GM21717 (cell line): Measurements from ENCODE around the gene SNX17.

Source experiments
- ATAC-seq: cut with Tn5 transposase; IDR thresholded peaks from one replicate; pipeline ENCODE4 v1.9.1; 2021; ENCODE audit warnings: mild to moderate bottlenecking, moderate library complexity; ENCODE audit not compliant: unreplicated experiment

SNX17 gene

DNA sequence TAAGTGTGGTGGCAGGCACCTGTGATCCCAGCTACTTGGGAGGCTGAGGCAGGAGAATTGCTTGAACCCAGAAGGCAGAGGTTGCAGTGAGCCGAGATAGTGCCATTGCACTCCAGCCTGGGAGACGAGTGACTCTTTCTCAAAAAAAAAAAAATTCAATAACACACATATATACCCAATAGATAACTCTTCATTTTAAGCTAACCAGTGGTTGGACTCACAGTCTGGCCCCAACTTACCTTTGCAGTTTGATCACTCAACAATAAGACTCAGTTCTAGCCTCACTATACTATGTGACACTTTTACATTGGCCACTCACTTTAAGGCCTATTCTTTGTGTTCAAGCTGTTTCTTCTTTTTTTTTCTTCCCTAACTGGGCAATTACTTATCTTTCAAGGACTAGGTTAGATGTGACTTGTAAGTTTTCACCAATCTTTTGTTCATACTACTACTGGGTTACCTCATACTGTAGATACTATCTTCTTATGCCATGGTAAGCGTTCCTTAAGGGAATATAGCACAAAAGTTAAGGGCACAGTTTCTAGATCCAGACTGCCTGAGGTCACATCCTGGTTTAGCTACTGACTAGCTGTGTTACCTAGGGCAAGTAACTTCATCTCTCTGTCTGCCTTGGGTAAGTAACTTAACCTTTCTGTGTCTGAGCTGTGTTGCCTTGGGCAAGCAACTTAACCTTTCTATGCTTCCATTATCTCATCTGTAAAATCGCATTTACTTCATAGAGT lies 7.6 kb upstream of the SNX17 start:
- ATAC-seq: no peak

DNA sequence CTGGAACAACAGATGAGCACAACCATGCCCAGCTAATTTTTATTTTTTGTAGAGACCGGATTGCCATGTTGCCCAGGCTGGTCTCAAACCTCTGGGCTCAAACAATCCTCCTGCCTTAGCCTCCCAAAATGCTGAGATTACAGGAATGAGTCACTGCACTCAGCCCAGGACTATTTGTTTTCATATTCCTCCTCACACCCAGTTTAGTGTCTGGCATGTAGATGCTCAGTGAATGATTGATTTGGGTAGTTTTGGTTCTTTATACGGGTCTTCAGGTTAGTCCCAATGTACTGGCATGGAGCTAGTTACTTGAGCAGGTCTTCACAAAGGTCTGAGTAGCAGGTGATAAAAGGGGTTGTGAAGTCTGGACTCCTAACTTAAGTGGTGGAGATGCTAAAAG lies 6.5 kb upstream of the SNX17 start:
- no peak for ATAC-seq

GRCh38 chr2:27369471-27370025 lies 868 bp upstream of the SNX17 start:
- ATAC-seq: no peak

DNA sequence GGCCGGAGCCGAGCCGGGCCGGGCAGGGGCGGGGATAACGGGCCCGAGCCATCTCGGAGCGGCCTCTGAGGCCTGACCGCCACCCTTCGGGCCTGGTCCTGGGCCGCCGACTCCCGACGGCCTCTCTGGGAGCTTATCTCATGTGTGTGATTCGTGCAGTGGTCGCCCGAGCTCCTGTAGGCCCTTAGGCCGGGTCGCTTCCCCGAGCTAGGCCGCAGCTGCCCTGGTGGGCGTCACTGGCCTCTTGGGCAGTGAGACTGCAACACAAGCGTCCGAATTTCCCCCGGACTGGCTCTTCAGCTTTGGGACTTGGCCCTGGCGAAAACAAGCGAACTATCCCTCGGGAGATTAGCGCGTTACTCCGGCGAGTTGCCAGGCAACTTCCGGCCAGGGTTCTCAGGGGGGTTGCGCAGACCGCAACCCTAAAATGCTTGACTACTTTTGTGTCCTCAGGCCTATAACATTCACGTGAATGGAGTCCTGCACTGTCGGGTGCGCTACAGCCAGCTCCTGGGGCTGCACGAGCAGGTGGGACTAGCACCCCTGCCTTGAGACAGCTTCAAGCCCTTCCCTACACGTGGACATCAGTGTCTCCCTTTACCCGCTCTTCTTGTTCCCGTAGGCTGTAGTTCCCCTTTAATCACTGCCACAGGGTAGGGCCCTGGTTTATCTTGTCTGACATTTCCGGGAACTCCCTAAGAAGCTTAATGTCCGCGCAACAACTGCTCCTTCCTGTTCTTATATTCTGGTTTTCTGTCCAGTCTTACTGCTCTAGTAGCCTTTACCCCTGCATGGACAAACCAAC lies 602 bp downstream of the SNX17 start:
- ATAC-seq: peak; percentile 29

DNA sequence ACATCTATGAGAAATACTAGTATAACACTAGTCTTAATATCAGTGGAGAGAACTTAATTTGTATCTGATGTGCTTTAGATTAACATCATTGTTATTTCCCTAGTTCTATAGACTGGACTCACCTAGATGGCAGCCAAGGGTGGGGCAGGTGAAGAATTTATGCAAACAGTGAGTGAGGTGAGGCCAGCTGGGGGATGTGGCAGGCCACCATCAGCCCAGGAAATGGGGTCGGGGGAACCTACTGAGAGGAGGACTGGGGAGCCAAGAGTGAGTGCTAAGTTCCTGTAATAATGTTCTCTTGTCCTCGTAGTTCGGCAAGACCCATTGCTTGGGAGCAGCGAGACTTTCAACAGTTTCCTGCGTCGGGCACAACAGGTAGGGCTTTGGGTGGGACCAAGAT lies 2.5 kb downstream of the SNX17 start:
- no peak for ATAC-seq

DNA sequence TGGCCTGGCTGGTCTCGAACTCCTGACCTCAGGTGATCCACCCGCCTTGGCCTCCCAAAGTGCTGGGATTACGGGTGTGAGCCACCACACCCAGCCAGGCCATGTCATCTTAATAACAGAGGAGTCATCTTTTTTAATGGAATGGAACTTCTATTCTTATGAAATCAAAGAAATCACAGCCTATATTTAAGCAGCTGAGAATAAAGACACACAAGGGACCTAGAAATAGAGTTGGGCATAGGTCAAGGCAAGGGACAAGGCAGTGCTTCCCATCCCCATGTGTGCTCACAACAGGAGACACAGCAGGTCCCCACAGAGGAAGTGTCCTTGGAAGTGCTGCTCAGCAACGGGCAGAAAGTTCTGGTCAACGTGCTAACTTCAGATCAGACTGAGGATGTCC lies 3.2 kb downstream of the SNX17 start:
- ATAC-seq: no peak

DNA sequence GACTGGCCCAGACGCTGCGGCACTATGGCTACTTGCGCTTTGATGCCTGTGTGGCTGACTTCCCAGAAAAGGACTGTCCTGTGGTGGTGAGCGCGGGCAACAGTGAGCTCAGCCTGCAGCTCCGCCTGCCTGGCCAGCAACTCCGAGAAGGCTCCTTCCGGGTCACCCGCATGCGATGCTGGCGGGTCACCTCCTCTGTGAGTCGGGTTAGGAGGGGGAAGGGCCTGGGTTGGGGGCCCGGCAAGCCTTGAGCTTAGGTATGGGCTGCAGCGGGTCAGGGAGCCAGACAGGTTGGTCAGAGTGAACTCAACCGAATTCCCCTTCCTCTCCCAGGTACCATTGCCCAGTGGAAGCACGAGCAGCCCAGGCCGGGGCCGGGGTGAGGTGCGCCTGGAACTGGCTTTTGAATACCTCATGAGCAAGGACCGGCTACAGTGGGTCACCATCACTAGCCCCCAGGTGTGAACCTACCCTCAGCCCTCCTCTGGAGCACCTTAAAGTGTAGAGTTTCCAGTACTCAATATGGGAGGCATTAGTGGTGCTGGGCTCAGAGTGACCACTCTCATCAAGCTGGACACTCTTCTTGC lies 5.2 kb downstream of the SNX17 start:
- ATAC-seq: no peak

DNA sequence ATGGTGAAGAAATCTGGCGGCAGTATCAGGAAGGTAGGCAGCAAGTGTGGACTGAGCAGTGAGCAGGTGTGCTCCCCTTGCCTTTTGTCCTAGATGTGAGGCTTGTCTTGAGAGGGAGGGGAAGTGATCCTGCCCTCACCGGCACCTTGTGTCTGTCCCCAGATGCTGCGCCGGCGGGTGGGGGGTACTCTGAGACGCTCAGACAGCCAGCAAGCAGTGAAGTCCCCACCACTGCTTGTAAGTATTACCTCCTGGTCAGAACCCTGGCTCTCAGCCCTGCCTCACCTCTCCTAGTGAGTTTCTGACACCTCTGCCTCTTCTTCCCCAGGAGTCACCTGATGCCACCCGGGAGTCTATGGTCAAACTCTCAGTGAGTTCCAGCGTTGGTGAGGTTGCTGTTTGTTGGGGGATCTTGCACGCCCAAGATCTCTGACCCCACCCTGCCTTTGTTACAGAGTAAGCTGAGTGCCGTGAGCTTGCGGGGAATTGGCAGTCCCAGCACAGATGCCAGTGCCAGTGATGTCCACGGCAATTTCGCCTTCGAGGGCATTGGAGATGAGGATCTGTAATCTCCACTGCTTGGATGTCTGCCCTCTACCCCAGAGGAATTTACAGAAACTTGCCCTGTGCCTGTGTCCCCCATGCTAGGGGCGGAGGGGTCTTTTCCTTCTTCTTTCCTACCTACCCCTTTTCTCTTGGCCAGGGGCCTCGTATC lies 5.9 kb downstream of the SNX17 start:
- ATAC-seq: no peak

GRCh38 chr2:27376866-27377617 lies 6.6 kb downstream of the SNX17 start:
- no peak for ATAC-seq

DNA sequence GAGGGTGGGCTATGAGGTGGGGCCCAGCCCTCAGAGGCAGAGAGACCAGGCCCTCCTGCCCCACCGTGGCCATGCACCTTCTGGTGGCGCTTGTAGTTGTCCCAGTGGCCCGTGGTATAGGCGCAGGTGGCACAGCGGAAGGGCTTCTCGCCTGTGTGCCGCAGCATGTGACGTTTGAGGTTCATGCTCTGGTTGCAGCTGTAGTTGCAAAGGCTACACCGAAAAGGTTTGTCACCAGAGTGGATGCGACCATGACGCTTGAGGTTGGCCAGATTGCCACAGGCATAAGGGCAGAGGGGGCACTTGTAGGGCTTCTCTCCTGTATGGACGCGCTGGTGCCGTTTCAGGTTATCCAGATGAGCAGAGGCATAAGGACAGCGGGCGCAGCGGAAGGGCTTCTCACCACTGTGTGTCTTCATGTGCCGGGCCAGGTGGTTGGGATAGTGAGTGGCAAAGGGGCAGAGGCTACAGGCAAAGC lies 7.2 kb downstream of the SNX17 start:
- no peak for ATAC-seq

- no peak for ATAC-seq
These were observed 7.8 kb downstream of the SNX17 start for GRCh38 chr2:27378096-27378808.

DNA sequence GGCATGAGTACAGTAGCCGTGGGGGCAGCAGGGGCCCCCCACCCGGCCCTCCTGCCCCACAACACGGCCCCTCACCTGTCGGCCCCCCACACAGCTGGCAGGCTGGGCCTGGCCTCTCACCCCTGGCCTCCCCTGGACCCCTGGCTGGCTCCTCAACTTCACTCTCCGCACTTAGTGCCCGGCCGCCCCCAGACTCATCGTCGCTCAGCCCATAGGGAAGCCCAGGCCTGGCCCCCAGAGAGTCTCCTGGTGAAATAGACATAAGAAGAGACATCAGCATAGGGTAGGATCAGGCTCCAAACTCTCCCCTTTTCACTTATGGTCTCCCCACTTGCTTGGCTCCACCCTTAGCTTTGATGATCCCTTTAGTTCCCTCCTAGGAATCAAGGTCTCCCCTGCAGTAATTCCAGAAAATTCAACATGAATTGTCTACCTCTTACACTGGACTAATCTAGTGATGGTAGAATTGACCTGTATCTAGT lies 8.4 kb downstream of the SNX17 start:
- no peak for ATAC-seq

DNA sequence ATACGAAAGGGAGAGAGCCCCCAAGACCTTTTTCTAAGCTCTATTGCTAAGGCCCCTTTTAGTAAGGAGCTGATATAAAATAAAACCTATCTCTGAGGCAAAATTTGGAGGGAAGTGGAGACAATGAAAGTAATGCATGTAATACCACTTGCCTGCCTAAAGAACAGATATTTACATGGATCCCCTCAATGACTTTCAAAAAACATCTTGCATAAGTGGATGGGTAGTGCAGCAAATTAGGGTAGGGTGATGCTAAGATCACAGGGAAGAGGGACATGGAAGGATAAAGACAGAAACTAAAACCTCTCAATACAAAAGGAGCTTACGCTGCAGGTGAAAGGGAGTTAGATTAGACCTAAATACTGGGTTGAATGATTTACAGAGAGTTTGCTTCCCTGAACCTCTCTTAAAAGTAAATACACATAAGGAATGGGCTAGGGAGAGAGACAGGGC lies 9.0 kb downstream of the SNX17 start:
- ATAC-seq: no peak

GRCh38 chr2:27379836-27380625 lies 9.6 kb downstream of the SNX17 start:
- peak; percentile 17 for ATAC-seq

GRCh38 chr2:27380626-27381545 lies 10.5 kb downstream of the SNX17 start, which contains the start of gene ZNF513:
Gene ZNF513 (minus strand): TSS chr2:27380734. CDS start chr2:27380526, 208 bp downstream.
- peak; percentile 77 for ATAC-seq

- no peak for ATAC-seq
These were observed 11.3 kb downstream of the SNX17 start for GRCh38 chr2:27381577-27382181.
